Transverse colon (tissue), 4 donors: ENCODE measurements around the gene MRPS18B.

ENCODE experiments used
- POLR2A ChIP-seq: fragments of 450-650 bp; IDR thresholded peaks from one replicate; pipeline ENCODE4 v1.6.1; 2016; ENCODE audit warnings: antibody characterized with exemption, mild to moderate bottlenecking, moderate library complexity
- POLR2AphosphoS5 ChIP-seq, 3 donors: sonication (generic); formaldehyde crosslinking; IDR thresholded peaks; one replicate each; pipeline ENCODE4 v1.6.1; 2016; ENCODE audit warnings: antibody characterized with exemption in 3 of 3
- TF ChIP-seq, protein P1 (sequence below), 5 experiments: fragments of 200-600 bp in 3 of 5; fragments of 450-650 bp in 2 of 5; sonication (generic) in 3 of 5; IDR thresholded peaks; 1 replicate in 2 of 5; 2 replicates in 3 of 5; pipeline ENCODE4 v1.5.1; 2016 to 2017; ENCODE audit warnings: antibody characterized with exemption in 5 of 5, inconsistent platforms in 3 of 5, mild to moderate bottlenecking in 2 of 5, moderate library complexity in 1 of 5

DNA sequence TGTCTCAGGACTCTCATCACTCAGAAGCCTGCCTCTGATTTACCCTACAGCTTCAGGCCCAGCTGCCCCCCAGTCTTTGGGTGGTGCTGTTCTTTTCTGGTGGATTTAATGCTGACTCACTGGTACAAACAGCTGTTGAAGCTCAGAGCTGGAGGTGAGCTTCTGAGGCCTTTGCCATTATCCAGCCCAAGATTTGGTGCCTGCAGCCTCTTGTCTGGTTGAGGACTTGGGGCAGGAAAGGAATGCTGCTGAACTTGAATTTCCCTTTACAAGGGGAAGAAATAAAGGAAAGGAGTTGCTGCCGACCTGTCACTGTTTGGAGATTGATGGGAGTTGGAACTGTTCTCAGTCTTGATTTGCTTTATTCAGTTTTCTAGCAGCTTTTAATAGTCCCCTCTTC is 26.6 kb upstream of the MRPS18B start:
- TF ChIP-seq, protein P1, sequence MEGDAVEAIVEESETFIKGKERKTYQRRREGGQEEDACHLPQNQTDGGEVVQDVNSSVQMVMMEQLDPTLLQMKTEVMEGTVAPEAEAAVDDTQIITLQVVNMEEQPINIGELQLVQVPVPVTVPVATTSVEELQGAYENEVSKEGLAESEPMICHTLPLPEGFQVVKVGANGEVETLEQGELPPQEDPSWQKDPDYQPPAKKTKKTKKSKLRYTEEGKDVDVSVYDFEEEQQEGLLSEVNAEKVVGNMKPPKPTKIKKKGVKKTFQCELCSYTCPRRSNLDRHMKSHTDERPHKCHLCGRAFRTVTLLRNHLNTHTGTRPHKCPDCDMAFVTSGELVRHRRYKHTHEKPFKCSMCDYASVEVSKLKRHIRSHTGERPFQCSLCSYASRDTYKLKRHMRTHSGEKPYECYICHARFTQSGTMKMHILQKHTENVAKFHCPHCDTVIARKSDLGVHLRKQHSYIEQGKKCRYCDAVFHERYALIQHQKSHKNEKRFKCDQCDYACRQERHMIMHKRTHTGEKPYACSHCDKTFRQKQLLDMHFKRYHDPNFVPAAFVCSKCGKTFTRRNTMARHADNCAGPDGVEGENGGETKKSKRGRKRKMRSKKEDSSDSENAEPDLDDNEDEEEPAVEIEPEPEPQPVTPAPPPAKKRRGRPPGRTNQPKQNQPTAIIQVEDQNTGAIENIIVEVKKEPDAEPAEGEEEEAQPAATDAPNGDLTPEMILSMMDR (IDR thresholded peaks at IDR 0.05): no peak
- no peak for TF ChIP-seq POLR2AphosphoS5 (IDR thresholded peaks at IDR 0.05)
- TF ChIP-seq POLR2A: no peak
